Osteocyte (in vitro differentiated cells): ENCODE data around the gene PRAC1. TPM values are rescaled to one million over a fixed set of nuclear protein-coding genes. Genes with fewer than 3 reads are reported as not detected.

Source experiments
- DNase-seq: peaks from one replicate; pipeline ENCODE4 v3.0.0; 2021; ENCODE audit warnings: mixed read lengths; ENCODE audit not compliant: unreplicated experiment; ENCODE audit errors: extremely low spot score
- H3K27ac Mint-ChIP-seq: one replicate; pipeline ENCODE4 v1.8.0; 2021; ENCODE audit warnings: mild to moderate bottlenecking, mixed read lengths; ENCODE audit not compliant: unreplicated experiment
- H3K27me3 Mint-ChIP-seq: one replicate; pipeline ENCODE4 v1.8.0; 2021; ENCODE audit warnings: mixed read lengths; ENCODE audit not compliant: unreplicated experiment
- H3K36me3 Mint-ChIP-seq: one replicate; pipeline ENCODE4 v1.8.0; 2021; ENCODE audit warnings: mixed read lengths; ENCODE audit not compliant: unreplicated experiment
- H3K4me1 Mint-ChIP-seq: one replicate; pipeline ENCODE4 v1.8.0; 2021; ENCODE audit warnings: mixed read lengths; ENCODE audit not compliant: unreplicated experiment
- H3K4me3 Mint-ChIP-seq: one replicate; pipeline ENCODE4 v1.8.0; 2021; ENCODE audit warnings: mild to moderate bottlenecking, moderate library complexity, mixed read lengths; ENCODE audit not compliant: unreplicated experiment
- H3K9me3 Mint-ChIP-seq: one replicate; pipeline ENCODE4 v1.8.0; 2021; ENCODE audit warnings: mixed read lengths; ENCODE audit not compliant: unreplicated experiment
- total RNA-seq: library from RNA; stranded (reverse); gene quantifications from 2 replicates; pipeline ENCODE4 v1.2.1, GENCODE V29; 2021
- TF ChIP-seq, protein P1 (sequence below): fragments of 200-600 bp; sonication (generic); IDR thresholded peaks from 2 replicates; pipeline ENCODE4 v1.5.0; 2021; ENCODE audit warnings: antibody characterized with exemption, mild to moderate bottlenecking, moderate library complexity

The PRAC1 gene
- total RNA-seq, 1 donor from 2014 or later, result not detected

GRCh38 chr17:48725288-48726064 is 3.2 kb upstream of the PRAC1 start:
- Mint-ChIP-seq H3K9me3 (no peaks in the 10 kb centered on the region), H3K27me3 (peaks cover 96% of the 10 kb centered on the region), H3K27ac (no peak overlapping the region), H3K4me1 (peaks cover 27% of the 10 kb centered on the region), H3K36me3 (no peaks in the 10 kb centered on the region), H3K4me3 (no peak overlapping the region)
- no peak for DNase-seq
- TF ChIP-seq, protein P1, sequence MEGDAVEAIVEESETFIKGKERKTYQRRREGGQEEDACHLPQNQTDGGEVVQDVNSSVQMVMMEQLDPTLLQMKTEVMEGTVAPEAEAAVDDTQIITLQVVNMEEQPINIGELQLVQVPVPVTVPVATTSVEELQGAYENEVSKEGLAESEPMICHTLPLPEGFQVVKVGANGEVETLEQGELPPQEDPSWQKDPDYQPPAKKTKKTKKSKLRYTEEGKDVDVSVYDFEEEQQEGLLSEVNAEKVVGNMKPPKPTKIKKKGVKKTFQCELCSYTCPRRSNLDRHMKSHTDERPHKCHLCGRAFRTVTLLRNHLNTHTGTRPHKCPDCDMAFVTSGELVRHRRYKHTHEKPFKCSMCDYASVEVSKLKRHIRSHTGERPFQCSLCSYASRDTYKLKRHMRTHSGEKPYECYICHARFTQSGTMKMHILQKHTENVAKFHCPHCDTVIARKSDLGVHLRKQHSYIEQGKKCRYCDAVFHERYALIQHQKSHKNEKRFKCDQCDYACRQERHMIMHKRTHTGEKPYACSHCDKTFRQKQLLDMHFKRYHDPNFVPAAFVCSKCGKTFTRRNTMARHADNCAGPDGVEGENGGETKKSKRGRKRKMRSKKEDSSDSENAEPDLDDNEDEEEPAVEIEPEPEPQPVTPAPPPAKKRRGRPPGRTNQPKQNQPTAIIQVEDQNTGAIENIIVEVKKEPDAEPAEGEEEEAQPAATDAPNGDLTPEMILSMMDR, result no peak

GRCh38 chr17:48725004-48725287 is 2.6 kb upstream of the PRAC1 start:
- peaks cover 96% of the 10 kb centered on the region for H3K27me3 Mint-ChIP-seq
- no peak overlapping the region for H3K4me3 Mint-ChIP-seq
- DNase-seq, result no peak
- no peak overlapping the region for H3K27ac Mint-ChIP-seq
- TF ChIP-seq, protein P1, result no peak
- H3K4me1 Mint-ChIP-seq, result peaks cover 30% of the 10 kb centered on the region
- H3K36me3 Mint-ChIP-seq, result no peaks in the 10 kb centered on the region
- no peaks in the 10 kb centered on the region for H3K9me3 Mint-ChIP-seq

GRCh38 chr17:48724251-48725003 is 2.1 kb upstream of the PRAC1 start:
- Mint-ChIP-seq H3K27me3 (peaks cover 97% of the 10 kb centered on the region), H3K36me3 (no peaks in the 10 kb centered on the region), H3K4me3 (peak overlapping the region; percentile 34), H3K4me1 (peaks cover 30% of the 10 kb centered on the region), H3K27ac (no peak overlapping the region), H3K9me3 (no peaks in the 10 kb centered on the region)
- DNase-seq, result no peak
- TF ChIP-seq, protein P1, result peak; percentile 75

GRCh38 chr17:48723423-48724250 is 1.3 kb upstream of the PRAC1 start:
- no peak for DNase-seq
- TF ChIP-seq, protein P1, result no peak
- Mint-ChIP-seq H3K27ac (no peak overlapping the region), H3K4me1 (peaks cover 29% of the 10 kb centered on the region), H3K27me3 (peaks cover 97% of the 10 kb centered on the region), H3K9me3 (no peaks in the 10 kb centered on the region), H3K36me3 (no peaks in the 10 kb centered on the region), H3K4me3 (peak overlapping the region; percentile 14)
